Neural cell (in vitro differentiated cells): ENCODE measurements around the gene MDN1.

Experiments used
- EP300 ChIP-seq: fragments of 450-650 bp; conservative IDR thresholded peaks from 2 replicates; pipeline ENCODE4 v1.6.1; 2014; ENCODE audit warnings: antibody characterized with exemption, mild to moderate bottlenecking, moderate library complexity; ENCODE audit not compliant: poor library complexity, severe bottlenecking
- EZH2 ChIP-seq: fragments of 200-600, 300-800 bp; shearing (Covaris generic), sonication (generic); IDR thresholded peaks from 2 replicates; pipeline ENCODE4 v1.6.1; 2014; ENCODE audit warnings: antibody characterized with exemption, low read length, borderline replicate concordance, mild to moderate bottlenecking; ENCODE audit not compliant: insufficient read depth, poor library complexity, severe bottlenecking
- MXI1 ChIP-seq: fragments of 450-650 bp; conservative IDR thresholded peaks from 2 replicates; pipeline ENCODE4 v1.6.1; 2014; ENCODE audit warnings: antibody characterized with exemption, mild to moderate bottlenecking; ENCODE audit not compliant: poor library complexity, severe bottlenecking
- POLR2AphosphoS5 ChIP-seq: IDR thresholded peaks from 2 replicates; pipeline ENCODE4 v1.6.1; 2012
- RAD21 ChIP-seq: fragments of 450-650 bp; conservative IDR thresholded peaks from 2 replicates; pipeline ENCODE4 v1.6.1; 2014; ENCODE audit warnings: antibody characterized with exemption, mild to moderate bottlenecking, moderate library complexity
- REST ChIP-seq: IDR thresholded peaks from 2 replicates; pipeline ENCODE4 v1.6.1; 2012; ENCODE audit warnings: borderline replicate concordance
- SMC3 ChIP-seq: fragments of 450-650 bp; conservative IDR thresholded peaks from 2 replicates; pipeline ENCODE4 v1.6.1; 2014; ENCODE audit warnings: antibody characterized with exemption, mild to moderate bottlenecking, moderate library complexity; ENCODE audit not compliant: poor library complexity
- TAF1 ChIP-seq: IDR thresholded peaks from 2 replicates; pipeline ENCODE4 v1.6.1; 2012; ENCODE audit warnings: low read depth
- TF ChIP-seq, protein P1 (sequence below): fragments of 450-650 bp; IDR thresholded peaks from 2 replicates; pipeline ENCODE4 v1.5.1; 2014; ENCODE audit warnings: antibody characterized with exemption, mild to moderate bottlenecking, moderate library complexity; ENCODE audit not compliant: poor library complexity, severe bottlenecking

DNA sequence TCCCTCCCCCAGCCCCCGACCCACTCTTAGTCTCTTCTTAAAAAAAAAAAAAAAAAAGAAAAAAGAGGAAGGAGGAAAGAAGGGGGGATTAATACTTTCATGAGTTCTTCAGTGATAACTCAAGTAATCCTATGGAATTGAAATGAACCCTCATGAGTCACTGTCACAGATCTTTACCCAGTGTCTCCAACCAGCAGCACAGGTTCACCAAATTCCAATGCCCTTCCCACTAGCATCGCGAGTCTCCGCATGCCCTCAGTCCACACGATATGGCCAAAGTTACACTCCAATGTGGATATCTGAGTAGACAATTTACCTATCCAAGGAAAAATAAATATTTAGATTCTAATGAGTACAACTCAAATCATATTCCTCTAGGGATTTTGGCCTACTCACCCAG is 74.5 kb downstream of the MDN1 start:
- TF ChIP-seq, protein P1, sequence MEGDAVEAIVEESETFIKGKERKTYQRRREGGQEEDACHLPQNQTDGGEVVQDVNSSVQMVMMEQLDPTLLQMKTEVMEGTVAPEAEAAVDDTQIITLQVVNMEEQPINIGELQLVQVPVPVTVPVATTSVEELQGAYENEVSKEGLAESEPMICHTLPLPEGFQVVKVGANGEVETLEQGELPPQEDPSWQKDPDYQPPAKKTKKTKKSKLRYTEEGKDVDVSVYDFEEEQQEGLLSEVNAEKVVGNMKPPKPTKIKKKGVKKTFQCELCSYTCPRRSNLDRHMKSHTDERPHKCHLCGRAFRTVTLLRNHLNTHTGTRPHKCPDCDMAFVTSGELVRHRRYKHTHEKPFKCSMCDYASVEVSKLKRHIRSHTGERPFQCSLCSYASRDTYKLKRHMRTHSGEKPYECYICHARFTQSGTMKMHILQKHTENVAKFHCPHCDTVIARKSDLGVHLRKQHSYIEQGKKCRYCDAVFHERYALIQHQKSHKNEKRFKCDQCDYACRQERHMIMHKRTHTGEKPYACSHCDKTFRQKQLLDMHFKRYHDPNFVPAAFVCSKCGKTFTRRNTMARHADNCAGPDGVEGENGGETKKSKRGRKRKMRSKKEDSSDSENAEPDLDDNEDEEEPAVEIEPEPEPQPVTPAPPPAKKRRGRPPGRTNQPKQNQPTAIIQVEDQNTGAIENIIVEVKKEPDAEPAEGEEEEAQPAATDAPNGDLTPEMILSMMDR, result no peak
- no peak for TF ChIP-seq RAD21
- TF ChIP-seq EP300, result no peak
- TF ChIP-seq POLR2AphosphoS5, result no peak
- no peak for TF ChIP-seq MXI1
- TF ChIP-seq EZH2, result no peak
- no peak for TF ChIP-seq REST
- TF ChIP-seq TAF1, result no peak
- TF ChIP-seq SMC3, result no peak
